Stimulated activated naive CD8-positive, alpha-beta T cell treated with anti-CD3 and anti-CD28 coated beads, Interleukin-15, Interleukin-2, amounts not matched to agents 100 U/mL and 50 U/mL, for 24 hours (primary cell): ENCODE measurements around the gene PGLYRP1.

Source experiments
- ATAC-seq: fragments of 150-1000 bp; cut with Tn5 transposase; one replicate; pipeline ENCODE4 v1.10.0; 2021
- DNase-seq: peaks from one replicate; pipeline ENCODE4 v3.0.0; 2021

PGLYRP1 gene

GRCh38 chr19:46032597-46033025 is 9.8 kb upstream of the PGLYRP1 start:
- no peak for ATAC-seq
- DNase-seq: no peak

DNA sequence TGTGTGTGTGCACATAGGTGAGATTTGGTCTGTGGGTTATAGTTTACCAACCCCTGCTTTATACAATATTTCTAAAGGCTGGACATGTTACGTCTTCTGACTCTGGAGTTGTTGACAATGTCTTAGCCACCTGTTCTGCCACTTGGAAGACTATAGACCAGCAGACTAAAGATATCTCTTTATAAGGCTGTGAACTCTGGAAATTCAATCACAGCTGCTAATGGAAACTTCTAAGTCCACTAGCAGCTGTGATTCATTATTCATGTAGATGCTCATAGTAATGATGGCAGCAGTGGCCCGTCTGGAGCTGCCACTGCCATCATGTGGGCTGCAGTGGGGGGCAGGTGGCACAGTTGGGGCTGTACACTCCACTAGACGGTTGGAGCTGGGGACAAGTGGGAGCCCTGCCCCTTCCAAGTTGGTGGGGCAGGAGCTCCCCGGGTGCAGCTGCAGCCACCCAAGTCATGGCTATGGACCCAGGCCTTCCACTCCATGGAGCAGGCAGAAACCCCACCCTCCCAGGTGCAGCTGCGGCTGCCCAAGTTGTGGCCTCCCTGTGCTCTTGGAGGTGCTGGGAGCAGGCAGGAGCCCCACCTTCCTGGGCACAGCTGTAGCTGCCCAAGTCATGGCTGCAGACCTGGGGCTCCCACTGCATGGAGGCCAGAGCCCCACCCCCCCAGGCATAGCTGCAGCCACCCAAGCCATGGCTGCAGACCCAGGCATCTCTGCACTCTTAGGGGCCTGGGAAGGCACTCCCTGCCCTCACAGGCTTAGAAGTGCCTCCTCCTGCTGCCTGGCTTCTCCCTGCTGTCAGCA is 9.1 kb upstream of the PGLYRP1 start:
- ATAC-seq: no peak
- DNase-seq: no peak

GRCh38 chr19:46030812-46031550 is 8.1 kb upstream of the PGLYRP1 start:
- no peak for DNase-seq
- no peak for ATAC-seq

DNA sequence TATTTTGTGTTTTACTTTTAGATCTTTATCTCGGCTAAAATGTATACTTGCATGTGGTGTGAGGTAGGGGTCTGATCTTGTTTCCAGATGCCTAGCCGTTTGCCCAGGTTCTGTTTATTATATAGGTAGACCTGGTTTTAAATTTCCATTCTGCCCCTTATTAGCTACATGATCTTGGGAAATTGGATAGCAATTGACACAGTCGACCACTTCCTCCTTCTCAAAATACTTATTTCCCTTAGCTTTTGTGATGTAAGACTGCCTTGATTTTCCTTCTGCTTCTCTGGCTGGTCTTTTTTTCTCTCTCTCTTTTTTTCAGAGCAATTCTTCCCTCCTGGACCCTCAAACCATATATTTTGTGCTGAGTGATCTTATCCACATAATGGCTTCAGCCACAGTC is 3.0 kb upstream of the PGLYRP1 start:
- ATAC-seq: no peak
- no peak for DNase-seq

- ATAC-seq (no peak), DNase-seq (no peak)
Measured at GRCh38 chr19:46023311-46023779, 492 bp upstream of the PGLYRP1 start.

- DNase-seq (no peak), ATAC-seq (no peak)
Measured at GRCh38 chr19:46022061-46022430, 807 bp downstream of the PGLYRP1 start.

- ATAC-seq: no peak
- DNase-seq: no peak
Measured at GRCh38 chr19:46021531-46022041, 1.3 kb downstream of the PGLYRP1 start.

GRCh38 chr19:46020819-46021125 is 2.1 kb downstream of the PGLYRP1 start:
- ATAC-seq: no peak
- DNase-seq: no peak

GRCh38 chr19:46019270-46019669 is 3.6 kb downstream of the PGLYRP1 start:
- no peak for DNase-seq
- ATAC-seq: no peak

DNA sequence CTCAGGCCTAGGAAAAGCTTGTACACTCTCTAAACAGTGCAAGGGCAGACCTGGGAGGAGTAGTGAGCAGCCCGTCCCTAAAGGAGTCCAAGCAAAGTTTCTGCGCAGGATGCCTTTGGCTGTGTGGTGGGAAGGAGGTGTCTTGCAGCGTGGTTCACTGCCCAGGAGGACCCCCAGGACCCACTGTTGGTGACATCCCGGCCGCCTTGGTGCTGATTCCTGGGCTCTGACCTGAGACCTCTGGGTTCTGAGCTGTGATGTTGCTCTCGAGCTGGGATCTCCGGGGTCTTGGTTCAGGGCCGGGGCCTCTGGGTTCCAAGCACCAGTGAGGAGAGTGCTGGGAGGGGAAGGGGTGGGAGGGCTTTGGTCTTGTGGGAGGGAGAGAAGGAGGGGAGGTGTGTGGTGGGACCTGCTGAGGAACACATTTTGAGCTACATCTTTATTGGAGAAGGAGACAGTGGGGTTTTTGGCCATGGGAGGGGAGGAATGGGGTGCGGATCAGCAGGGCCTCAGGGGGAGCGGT is 4.1 kb downstream of the PGLYRP1 start:
- DNase-seq: no peak

GRCh38 chr19:46017874-46018675 is 4.8 kb downstream of the PGLYRP1 start:
- no peak for DNase-seq
- no peak for ATAC-seq

More for the DNA sequence above, 4.1 kb downstream of the PGLYRP1 start:
- ATAC-seq: no peak

GRCh38 chr19:46017095-46017429 is 5.8 kb downstream of the PGLYRP1 start:
- ATAC-seq: no peak
- DNase-seq: no peak

DNA sequence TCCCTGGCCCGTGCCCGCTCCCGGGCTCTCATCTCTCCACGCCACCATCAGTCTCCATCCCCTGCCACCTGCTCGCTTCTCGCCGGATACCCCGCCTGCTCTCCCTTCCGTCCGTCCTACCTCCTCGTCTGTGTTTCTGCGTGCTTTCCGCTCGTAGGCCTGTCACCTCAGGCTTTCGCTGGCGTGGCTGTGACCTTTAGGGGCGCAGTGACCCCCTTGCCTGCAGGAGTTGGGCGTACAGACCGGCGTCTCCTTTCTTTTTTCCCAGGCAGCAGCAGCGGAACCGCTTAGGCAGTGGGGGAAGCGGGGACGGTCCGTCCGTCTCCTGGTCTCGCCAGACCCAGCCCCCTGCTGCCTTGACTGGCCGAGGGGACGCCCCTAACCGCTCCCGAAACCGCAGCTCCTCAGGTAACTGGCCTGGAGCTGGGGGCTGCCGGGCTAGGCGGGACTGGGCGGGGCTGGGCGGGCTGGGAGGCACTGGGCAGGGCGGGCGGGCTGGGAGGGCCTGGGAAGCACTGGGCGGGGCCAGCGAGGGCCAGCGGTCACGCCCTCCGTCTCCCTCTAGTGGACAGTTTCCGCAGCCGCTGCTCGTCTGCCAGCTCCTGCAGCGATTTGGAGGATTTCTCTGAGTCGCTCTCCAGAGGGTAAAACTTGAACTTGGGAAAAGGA is 6.3 kb downstream of the PGLYRP1 start:
- peak; percentile 86 for DNase-seq
- peak; percentile 71 for ATAC-seq

DNA sequence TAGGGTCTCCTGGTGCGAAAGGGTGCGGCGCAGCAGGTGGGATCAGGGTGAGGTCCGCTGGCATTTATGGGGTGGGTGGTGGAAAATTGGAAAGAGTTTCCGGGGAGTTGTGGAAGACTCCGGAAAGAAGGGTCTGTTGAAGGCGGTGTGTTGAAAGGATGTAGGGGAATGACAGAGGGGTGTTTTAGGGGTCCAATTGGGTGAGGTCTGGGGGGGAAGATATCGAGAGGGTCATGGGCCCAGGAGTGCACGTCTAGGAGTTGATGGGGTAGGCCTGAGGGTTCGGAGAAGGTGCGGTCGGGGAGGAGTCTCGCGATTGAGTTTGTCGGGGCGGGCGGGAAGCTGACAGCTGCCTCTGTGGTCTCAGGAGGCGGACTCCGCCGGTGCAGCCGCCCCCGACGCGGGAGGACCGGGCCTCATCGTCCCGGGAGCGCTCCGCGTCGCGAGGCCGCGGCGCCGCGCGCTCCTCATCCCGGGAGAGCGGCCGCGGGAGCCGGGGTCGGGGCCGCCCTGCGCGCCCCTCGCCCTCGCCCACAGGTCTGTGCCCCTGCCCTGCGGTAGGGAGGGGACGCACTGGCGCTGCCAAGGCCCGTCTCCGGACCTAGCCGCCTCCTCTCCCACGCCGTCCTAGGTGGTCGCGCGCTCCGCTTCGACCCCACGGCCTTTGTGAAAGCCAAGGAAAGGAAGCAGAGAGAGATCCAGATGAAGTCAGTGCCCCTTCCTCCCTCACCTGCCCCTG is 7.0 kb downstream of the PGLYRP1 start:
- ATAC-seq: peak; percentile 22

GRCh38 chr19:46014941-46015686 is 7.7 kb downstream of the PGLYRP1 start:
- peak; percentile 63 for ATAC-seq
- peak; percentile 75 for DNase-seq

More for the DNA sequence above, 7.0 kb downstream of the PGLYRP1 start:
- peak; percentile 48 for DNase-seq

GRCh38 chr19:46014534-46014933 is 8.3 kb downstream of the PGLYRP1 start:
- DNase-seq: no peak
- ATAC-seq: no peak

DNA sequence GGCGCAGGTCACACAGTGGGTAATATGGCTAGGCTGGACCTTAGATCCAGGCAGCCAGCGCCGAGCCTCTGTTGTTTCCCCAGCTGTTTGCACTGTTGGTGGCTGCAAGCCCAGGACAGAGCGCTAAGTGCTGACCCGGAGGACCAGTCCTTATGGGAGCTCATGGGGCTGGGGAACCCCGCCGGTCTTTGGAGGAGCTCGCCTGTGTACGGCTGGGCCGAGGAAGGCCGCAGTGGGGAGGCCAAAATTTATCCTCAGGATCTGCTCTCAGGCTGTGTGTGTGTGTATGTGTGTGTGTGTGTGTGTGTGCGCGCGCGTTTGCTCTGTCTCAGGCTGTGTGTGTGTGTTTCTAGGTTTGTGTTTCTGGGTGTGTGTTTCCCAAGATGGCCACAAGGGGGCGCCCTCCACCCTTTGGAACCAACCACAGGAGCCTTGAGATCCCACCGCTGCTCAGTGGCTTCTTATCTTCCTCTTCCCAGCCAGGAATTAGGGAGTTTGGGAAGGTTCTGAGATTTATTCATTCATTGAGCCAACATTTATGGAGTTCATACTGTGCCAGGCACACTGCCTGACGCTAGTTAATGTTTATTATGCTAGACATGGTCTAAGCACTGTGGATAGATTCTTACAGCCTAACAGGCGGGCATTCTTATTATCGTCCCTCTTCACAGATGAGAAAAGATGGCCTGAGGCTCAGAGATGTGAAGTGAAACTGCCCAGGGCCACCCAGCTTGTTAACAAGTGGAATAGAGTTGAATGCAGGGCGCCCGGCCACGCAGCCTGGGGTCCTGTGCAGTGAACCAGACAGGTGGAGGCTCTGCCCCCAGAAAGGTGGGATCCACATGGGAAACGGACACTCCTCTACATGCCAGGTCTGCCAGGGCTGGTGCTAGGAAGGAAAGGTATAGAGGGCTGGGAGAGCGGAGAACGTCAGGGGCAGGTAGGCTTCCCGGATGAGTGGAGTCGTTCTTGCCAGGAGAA is 13.0 kb downstream of the PGLYRP1 start:
- peak; percentile 72 for DNase-seq
- ATAC-seq: peak; percentile 81

DNA sequence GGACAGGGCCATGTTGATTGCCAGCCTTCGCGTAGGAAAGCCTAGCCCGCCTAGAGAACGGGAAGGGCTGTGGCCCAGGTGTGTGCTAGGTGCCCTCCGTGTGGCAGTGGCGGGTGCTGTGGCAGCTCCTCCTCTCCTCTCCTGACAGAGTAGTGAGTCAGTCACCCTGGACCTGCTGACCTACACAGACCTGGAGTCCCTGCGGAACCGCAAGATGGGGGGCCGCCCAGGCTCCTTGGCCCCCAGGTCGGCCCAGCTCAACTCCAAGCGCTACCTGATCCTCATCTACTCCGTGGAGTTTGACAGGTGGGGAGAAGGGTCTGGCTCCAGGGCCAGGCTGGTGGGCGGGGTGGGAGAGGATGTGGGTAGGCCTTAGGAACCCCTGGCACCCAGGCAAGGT is 16.4 kb downstream of the PGLYRP1 start:
- DNase-seq: no peak
- no peak for ATAC-seq

GRCh38 chr19:46002678-46003275 is 20.1 kb downstream of the PGLYRP1 start:
- DNase-seq: no peak
- no peak for ATAC-seq
